GM18499 (cell line): ENCODE results near the gene ZPBP2.
"Not testable (repeated sequence)": the region's sequence is repeated elsewhere in the genome, so short reads cannot be mapped to it uniquely, and the experiment has no call there.

Source experiments
- ATAC-seq: cut with Tn5 transposase; IDR thresholded peaks from one replicate; pipeline ENCODE4 v1.9.1; 2021; ENCODE audit warnings: moderate number of reproducible peaks; ENCODE audit not compliant: insufficient read depth, unreplicated experiment

The ZPBP2 gene, protein sequence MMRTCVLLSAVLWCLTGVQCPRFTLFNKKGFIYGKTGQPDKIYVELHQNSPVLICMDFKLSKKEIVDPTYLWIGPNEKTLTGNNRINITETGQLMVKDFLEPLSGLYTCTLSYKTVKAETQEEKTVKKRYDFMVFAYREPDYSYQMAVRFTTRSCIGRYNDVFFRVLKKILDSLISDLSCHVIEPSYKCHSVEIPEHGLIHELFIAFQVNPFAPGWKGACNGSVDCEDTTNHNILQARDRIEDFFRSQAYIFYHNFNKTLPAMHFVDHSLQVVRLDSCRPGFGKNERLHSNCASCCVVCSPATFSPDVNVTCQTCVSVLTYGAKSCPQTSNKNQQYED

DNA sequence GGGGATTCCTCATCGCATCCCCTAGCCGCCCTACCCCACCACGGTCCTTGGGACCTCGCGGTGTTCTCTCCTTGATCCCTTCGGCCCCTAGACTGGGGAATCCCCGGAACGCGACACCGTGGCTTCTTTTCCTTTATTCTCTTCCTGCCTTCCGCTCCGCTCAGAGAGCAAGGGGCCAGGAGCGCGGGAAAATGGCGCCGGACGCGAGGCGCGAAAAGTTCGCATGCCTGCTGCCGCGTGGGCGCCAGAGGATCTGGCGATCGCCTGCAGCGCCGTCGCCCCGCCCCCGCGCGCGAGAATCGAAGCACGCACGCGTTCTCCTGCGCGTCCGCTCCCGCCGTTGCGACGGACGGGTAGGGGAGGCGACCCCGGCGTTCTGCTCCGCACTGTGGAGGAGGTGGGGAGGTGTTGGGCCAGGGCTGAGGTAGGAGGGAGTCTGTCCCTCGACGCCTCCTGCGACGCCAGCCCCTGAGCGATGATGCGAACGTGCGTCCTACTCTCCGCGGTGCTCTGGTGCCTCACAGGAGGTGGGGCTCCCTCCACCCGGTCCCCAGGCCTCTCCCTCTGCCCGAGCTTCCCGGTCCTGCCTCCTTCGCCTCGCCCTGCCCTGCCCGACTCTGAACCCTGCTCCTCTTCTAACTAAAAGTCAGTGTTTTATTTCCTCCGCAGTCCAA lies at the start of gene ZPBP2:
ZPBP2 (plus strand) TSS at position 323 of the 674 bp plus-strand sequence; CDS start at position 476, 153 bp downstream.
- no peak for ATAC-seq

DNA sequence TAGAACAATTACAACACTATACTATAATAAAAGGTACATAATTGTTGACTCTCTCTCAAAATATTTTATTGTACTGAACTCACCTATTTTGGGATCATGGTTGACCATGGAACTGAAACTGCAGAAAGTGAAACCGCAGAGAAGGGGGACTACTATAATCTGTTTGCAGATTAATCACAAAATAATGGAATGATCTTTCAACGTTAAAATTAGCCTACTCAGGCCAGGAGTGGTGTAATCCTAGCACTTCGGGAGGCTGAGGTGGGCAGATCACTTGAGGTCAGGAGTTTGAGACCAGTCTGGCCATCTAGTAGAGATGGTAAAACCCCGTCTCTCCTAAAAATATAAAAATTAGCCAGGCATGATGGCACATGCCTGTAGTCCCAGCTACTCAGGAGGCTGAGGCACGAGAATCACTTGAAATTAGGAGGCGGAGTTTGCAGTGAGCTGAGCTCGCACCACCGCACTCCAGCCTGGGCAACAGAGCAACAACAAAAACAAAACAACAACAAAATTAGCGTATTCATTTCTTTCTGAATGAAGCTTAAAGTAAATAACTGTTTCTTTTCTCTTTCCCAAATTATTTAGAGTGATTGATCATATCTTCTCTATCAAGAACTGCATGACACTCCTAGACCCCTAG lies 49.5 kb upstream of the ZPBP2 start:
- ATAC-seq, result no peak

DNA sequence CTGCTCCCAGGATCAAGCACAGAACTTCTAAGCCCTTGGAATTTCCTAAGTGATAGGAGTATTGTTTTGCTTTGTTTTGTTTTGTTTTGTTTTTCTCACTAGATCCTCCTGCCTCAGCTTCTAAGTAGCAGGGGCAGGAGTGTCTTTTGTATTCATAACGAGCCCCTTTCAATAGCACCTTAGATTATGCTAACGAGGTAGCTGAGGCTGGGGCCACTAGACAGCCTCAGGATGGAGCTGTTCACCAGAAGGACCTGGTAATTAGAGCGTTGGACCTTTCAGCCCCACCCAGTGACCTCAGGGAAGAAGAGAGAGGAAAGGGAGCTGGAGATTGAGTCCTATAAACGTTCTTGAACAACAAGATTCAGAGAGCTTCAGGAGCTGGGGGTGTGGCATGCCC lies 47.5 kb upstream of the ZPBP2 start:
- no peak for ATAC-seq

DNA sequence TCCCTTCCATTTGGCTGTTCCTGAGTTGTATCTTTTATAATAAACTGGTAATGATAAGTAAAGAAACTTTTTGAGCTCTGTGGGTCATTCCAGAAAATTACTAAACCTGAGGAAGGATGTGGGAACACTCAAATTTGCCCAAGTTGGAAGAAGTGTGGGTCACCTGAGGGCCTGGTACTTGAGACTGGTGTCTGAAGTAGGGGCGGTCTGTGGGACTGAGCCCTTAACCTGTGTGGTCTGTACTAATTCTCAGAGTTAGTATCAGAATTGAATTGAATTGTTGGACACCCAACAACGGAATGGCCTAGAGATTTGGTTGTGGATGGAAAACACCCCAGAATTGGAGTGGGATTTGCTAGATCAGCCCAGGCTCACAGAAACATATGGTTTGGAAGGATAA lies 47.0 kb upstream of the ZPBP2 start:
- ATAC-seq, result no peak

DNA sequence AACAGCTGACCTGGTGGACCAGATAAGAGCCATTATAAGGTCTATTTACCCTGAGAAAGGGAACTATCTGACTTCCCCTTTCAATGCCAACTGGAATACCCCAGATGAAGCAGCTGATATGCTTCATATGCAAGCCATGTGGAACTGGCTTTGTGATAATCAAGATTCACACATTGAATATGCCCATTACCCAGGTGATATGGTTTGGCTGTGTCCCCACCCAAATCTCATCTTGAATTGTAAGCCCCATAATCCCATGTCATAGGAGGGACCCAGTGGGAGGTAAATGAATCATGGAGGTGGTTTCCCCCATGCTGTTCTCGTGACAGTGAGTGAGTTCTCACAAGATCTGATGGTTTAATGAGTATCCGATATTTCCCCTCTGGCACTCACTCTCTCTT lies 46.0 kb upstream of the ZPBP2 start:
- ATAC-seq, result no peak

DNA sequence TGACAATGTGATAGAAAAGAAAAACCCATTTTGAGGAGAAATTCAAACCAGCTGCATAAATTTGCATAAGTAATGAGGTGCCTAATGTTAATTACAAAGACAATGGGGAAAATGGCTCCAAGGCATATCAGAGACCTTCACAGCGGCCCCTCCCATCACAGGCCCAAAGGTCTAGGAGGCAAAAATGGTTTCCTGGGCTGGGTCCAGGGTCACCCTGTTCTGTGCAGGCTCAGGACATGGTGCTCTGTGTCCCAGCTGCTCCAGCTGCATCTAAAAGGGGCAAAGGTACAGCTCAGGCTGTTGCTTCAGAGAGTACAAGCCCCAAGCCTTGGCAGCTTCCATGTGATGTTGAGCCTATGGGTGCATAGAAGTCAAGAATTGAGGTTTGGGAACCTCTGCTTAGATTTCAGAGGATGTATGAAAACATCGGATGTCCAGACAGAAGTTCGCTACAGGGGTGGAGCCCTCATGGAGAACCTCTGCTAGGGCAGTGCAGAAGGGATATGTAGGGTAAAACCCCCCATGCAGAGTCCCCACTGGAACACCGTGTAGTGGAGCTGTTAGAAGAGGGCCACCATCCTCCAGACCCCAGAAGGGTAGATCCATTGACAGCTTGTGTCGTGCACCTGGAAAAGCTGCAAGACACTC lies 44.5 kb upstream of the ZPBP2 start:
- no peak for ATAC-seq

DNA sequence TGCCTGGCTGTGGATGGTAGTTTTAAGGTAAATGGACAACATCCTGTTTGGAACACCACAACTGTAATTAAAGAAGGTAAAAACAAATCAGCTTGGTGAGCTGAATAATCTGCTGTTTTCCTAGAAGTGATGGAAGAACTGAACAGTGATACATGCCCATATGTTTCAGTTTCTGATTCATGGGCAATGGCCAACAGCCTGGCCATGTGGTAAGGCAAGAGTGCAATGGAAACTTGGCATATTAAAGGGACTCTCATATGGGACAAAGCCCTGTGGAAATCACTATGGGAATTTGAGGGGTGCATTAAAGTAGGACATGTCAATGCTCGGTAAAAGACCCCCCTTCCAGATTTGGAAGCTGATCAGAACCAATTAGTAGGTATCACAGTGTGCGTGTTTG lies 41.7 kb upstream of the ZPBP2 start:
- no peak for ATAC-seq

DNA sequence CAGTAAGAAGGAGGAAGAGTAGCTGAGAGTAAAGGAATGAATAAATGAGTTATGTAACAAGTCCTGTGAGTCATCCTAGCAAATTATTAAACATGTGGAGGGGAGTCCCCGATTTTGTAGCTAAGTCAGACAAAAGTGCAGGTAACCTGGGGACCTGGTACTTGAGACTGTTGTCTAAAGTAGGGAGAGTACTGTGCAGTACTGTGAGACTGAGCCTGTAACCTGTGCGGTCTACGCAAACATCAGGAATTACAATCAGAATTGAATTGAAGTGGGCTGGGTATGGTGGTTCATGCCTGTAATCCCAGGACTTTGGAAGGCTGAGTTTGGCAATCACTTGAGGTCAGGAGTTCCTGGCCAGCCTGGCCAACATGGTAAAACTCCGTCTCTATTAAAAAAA lies 39.6 kb upstream of the ZPBP2 start:
- no peak for ATAC-seq

DNA sequence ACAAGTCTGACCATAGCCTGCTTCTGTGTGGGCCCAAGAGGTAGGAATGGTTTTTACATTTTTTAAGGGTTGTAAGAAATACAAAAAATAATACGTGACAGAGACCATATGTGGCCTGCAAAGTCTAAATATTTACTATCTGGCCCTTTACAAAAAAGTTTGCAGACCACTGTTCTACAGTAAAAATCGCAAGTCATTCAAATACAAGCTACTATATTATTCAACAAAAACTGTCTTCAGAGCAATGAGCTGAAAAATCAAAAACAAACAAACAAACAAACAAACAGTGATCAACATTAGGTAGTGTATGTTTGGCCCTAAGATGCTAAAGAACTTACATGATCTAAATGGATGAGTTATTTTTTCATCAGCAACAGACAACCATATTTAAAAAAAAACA lies 36.4 kb upstream of the ZPBP2 start:
- ATAC-seq, result no peak

DNA sequence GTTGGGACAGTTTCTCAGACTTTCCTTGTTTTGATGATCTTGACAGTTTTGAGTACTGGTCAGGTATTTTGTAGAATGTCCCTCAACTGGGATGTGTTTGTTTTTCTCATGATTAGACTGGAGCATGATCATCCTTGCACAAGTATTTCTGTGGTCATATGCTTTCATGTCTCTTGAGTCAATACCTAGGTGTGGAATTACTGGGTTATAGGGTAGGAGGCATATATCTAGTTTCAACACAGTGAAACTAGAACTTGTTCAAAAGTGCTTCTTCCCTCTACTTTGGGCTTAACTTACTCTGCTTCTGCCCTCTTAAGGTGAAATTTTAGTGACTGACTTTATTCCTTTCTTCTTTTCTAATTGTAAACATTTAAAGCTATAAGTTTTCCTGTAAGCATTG lies 34.0 kb upstream of the ZPBP2 start:
- no peak for ATAC-seq

DNA sequence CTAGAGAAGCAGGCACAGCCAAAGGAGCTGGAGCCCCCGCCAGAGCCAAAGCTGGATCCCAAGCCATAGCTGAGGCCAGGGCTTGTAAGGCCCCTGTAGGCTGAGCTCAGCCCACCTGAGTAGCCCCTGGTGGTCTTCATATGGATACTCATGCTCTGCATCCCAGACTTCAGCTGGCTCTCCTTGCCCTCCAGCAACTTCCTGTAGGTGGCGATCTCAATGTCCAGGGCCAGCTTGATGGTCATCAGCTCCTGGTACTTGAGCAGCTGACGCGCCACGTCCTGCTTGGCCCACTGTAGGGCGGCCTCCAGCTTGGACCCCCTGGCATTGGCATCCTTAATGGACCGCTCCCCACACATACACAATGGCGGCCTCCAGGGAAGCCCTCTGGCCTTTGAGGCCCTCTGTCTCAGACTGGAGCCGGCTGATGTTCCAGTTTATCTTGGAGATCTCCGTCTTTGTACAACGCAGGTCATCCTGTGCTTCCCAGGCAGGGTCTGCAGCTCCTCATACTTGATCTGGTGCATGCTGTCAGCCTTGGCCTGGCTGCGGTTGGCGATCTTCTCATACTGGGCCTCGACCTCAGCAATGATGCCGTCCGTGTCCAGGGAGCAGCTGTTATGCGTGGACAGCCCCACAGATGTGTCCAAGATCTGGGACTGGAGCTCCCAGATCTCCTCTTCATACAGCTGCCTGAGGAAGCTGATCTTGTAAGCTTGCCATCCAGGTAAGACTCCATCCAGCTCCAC lies 32.8 kb upstream of the ZPBP2 start:
- no peak for ATAC-seq

DNA sequence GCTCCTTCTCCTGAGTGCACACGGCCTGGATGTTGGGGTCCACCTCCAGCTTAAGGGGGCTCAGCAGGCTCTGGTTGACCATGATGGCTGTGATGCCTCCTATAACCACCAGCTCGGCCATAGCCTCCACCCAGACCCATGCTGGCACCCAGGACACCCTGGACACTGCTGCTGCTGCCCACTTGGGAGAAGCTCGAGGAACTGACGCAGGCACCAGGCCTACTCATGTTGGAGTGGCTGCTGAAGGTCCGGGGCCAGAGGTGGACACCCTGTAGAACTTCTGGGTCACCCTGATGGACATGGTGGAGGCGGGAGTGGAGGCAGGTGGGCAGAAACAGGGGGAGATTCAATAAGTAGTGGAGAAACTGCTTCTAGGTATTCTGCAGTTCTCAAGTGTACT lies 31.9 kb upstream of the ZPBP2 start:
- no peak for ATAC-seq

DNA sequence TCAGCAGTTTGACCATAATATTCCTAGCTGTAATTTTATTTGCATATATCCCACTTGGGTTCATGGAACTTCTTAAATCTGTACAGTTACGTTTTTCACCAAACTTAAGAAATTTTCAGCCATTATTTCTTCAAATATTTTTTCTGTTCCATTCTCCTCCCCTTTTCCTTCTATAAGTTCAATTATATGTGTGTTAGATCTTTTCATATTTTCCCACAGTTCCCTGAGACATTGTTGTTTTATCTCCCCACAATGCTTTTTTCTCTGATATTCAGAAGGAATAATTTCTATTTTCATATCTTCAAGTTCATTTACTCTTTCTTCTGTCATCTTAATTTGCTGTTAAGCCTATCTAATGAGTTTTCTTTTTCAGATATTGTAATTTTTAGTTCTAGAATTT lies 29.9 kb upstream of the ZPBP2 start:
- ATAC-seq, result no peak

DNA sequence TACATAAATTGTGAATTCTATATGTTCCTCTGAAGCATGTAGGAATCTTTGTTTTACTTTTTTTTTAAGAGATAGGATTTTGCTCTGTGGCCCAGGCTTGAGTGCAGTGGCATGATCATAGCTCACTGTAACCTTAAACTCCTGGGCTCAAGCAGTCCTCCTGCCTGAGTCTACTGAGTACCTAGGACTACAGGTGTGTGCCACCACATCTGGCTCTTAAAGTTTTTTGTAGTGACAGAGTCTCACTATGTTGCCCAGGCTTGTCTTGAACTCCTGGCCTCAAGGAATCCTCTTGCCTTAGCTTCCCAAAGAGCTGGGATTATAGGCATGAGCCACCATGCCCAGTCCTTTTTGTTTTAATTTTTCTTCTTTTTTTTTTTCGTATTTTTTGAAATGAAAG lies 29.2 kb upstream of the ZPBP2 start:
- no peak for ATAC-seq

DNA sequence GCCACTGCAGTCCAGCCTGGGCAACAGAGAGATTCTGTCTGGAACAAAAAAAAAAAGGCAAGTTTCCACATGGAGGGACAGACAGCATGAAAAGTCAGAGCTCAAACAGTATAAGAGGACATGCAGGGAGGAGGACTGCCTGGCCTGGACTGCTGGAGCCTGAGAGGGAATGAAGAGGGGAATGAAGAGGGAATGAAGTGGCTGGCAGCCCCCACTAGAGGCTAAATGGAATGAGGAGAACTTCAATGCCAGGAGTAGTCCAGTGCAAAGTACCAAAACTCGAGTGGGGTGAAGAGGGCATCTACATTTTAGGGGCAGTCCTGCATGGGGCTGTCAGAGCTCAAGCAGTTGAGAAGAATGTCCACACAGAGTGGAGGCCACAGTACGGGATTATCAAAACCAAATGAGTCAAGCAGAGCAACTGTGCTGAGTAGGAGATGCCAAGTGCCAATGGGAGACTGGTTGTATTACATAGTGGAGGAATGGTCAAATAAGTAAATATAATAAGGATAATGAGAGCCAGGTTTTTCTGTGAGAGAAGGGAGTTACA lies 26.8 kb upstream of the ZPBP2 start:
- ATAC-seq, result no peak

DNA sequence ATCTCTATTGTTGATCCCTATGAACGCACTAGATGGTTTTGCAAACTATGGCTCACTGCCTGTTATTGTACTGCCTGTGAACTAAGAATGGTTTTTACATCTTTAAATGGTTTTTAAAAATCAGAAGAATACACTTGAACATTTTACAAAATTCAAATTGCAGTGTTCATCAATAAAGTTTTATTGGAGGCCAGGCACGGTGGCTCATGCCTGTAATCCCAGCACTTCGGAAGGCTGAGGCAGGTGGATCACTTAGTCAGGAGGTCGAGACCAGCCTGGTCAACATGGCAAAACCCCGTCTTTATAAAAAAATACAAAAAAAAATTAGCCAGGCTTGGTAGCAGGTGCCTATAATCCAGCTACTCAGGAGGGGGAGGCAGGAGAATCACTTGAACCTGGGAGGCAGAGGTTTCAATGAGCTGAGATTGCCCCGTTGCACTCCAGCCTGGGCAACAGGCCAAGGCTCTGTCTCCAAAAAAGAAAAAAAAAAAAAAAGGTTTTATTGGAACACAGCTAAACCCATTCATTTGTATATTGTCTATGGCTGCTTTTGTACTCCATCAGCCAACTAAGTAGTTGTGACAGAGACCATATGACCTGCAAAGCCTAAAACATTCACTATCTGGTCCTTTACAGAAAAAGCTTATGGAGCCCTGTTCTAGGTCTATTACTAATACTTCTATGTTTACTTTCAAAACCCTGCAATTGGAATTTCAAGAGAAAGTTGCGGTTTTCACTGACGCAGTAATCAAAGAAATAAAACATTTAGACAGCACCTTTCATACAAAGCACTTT lies 22.8 kb upstream of the ZPBP2 start:
- ATAC-seq, result no peak

DNA sequence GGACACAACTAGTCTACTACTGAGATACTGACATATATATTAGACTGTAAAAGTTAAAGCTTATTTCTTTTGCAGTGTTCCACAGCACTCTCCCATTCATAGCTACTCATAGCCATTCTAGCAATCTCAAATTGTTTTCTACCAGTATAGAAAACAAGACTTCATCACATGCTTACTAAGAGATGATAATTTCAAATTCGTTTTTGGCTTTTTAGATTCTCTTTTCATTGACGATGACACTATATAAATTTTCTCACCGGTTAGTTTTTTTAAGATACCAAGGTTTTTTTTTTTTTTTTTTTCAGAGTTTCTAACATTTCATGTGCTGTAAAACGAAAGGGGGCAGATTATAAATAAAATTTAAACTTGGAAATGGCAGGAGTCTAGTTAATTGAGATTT lies 21.8 kb upstream of the ZPBP2 start:
- ATAC-seq, result no peak

DNA sequence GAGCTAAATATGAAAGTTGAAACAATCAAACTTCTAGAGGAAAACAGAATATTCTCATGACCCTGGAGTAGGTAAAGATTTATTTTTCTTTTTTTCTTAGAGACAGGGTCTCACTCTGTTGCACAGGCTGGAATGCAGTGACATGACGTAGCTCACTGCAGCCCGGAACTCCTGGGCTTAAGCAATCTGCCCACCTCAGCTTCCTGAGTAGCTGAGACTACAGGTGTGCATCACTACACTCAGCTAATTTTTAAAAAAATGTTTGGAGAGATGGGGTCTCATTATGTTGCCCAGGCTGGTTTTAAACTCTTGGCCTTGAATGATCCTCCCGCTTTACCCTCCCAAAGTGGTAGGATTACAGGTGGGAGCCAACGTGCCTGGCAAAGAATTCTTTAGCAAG lies 19.4 kb upstream of the ZPBP2 start:
- ATAC-seq, result no peak

DNA sequence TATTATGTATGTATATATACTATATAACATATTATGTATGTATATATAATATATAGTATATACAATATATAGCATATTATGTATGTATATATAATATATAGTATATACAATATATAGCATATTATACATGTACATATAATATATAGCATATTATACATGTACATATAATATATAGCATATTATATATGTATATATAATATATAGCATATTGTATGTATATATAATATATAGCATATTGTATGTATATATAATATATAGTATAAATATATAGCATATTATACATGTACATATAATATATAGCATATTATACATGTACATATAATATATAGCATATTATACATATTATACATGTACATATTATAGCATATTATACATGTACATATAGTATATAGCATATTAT lies 17.8 kb upstream of the ZPBP2 start:
- ATAC-seq, result not testable (repeated sequence)
